OCI-LY7 (cell line): ENCODE data around the gene UBAC1. TPM values are rescaled to one million over a fixed set of nuclear protein-coding genes. Genes with fewer than 3 reads are reported as not detected.

Experiments used
- BruUV-seq: library from RNA; stranded (reverse); fragments of 400-500 nt; replicated peaks from 2 replicates; lab custom pipeline; 2021; lab: Mats Ljungman, UMichigan
- CTCF ChIA-PET: fragments of 300-600 bp; sonication (Branson Sonifier 250); formaldehyde crosslinking; loops from one replicate; lab custom pipeline; 2022; ENCODE audit warnings: antibody characterized with exemption; ENCODE audit not compliant: unreplicated experiment; lab: Charles Lee
- POLR2A ChIA-PET: fragments of 300-600 bp; sonication (Branson Sonifier 250); formaldehyde crosslinking; loops from one replicate; lab custom pipeline; 2022; ENCODE audit warnings: antibody characterized with exemption; lab: Charles Lee
- DNase-seq: peaks from one replicate; pipeline ENCODE4 v3.0.0-alpha.2; 2015; ENCODE audit warnings: low spot score
- H2AFZ ChIP-seq: fragments of 200-600 bp; sonication (generic), shearing (Covaris generic); 2 replicates; pipeline ENCODE4 v1.6.1; 2014; ENCODE audit warnings: mild to moderate bottlenecking, antibody characterized with exemption, low read length, moderate library complexity
- H3K27ac ChIP-seq: fragments of 200-600 bp; sonication (generic); 2 replicates; pipeline ENCODE4 v1.5.1; 2014; ENCODE audit warnings: mixed run types, low read depth, mild to moderate bottlenecking, moderate library complexity, low read length, inconsistent platforms; ENCODE audit not compliant: poor library complexity, severe bottlenecking
- H3K36me3 ChIP-seq: fragments of 200-600 bp; sonication (generic); 2 replicates; pipeline ENCODE4 v1.6.1; 2014; ENCODE audit warnings: mild to moderate bottlenecking, antibody characterized with exemption, low read length, moderate library complexity, mixed read lengths; ENCODE audit not compliant: insufficient read depth
- H3K4me1 ChIP-seq: fragments of 200-600 bp; sonication (generic); 2 replicates; pipeline ENCODE4 v1.5.1; 2014; ENCODE audit warnings: mild to moderate bottlenecking, low read length; ENCODE audit not compliant: insufficient read depth, poor library complexity, severe bottlenecking
- H3K4me2 ChIP-seq: fragments of 200-600 bp; sonication (generic); 2 replicates; pipeline ENCODE4 v1.6.1; 2014; ENCODE audit warnings: mild to moderate bottlenecking, low read length
- H3K4me3 ChIP-seq: fragments of 200-600 bp; sonication (generic); 2 replicates; pipeline ENCODE4 v1.5.1; 2014; ENCODE audit warnings: mild to moderate bottlenecking, low read depth, low read length; ENCODE audit not compliant: poor library complexity, severe bottlenecking
- H3K79me2 ChIP-seq: fragments of 200-600 bp; sonication (generic); 2 replicates; pipeline ENCODE4 v1.6.1; 2016; ENCODE audit warnings: low read depth, mild to moderate bottlenecking, low read length, moderate library complexity, mixed read lengths; ENCODE audit not compliant: insufficient read depth
- H3K9me2 ChIP-seq: fragments of 200-600 bp; sonication (generic); 2 replicates; pipeline ENCODE4 v1.6.1; 2016; ENCODE audit warnings: mild to moderate bottlenecking, low read length, mixed read lengths; ENCODE audit not compliant: insufficient read depth
- H3K9me3 ChIP-seq: fragments of 200-600 bp; sonication (generic); 2 replicates; pipeline ENCODE4 v1.6.1; 2014; ENCODE audit warnings: mild to moderate bottlenecking, mixed run types, low read length, mixed read lengths
- H4K20me1 ChIP-seq: fragments of 200-600 bp; sonication (generic); 2 replicates; pipeline ENCODE4 v1.6.1; 2014; ENCODE audit warnings: mild to moderate bottlenecking, antibody characterized with exemption, low read length, moderate library complexity, mixed read lengths; ENCODE audit not compliant: insufficient read depth
- CTCF ChIP-seq: fragments of 200-600 bp; sonication (generic); conservative IDR thresholded peaks from 2 replicates; pipeline ENCODE4 v1.5.1; 2014; ENCODE audit warnings: mild to moderate bottlenecking, antibody characterized with exemption, low read length, moderate library complexity, mixed read lengths
- EZH2phosphoT487 ChIP-seq: fragments of 200-600 bp; sonication (generic); IDR thresholded peaks from 2 replicates; pipeline ENCODE4 v1.6.1; 2018; ENCODE audit warnings: low read depth, borderline replicate concordance, mild to moderate bottlenecking, mixed run types, antibody characterized with exemption, low read length, moderate library complexity, mixed read lengths
- intact Hi-C: fragments of 100-400 bp; cut with micrococcal nuclease; formaldehyde crosslinking; loops from one replicate; pipeline ENCODE4 v1.10.0; 2022; ENCODE audit not compliant: unreplicated experiment
- total RNA-seq, 2 experiments: library from RNA; depleted of rRNA in 1 of 2; stranded (reverse); fragments of >200 nt in 1 of 2; shearing (Covaris generic) in 1 of 2; gene quantifications; 2 replicates each; pipeline ENCODE4 v1.2.3, GENCODE V29; 2014 to 2022

The UBAC1 gene
- total RNA-seq, 2 experiments from 2014 or later, result 42.3 to 59.2 TPM

- H3K4me2 ChIP-seq, result no peak overlapping the region
- H3K36me3 ChIP-seq, result peaks cover 64% of the 10 kb centered on the region
- H3K9me3 ChIP-seq, result no peaks in the 10 kb centered on the region
- H3K4me1 ChIP-seq, result no peaks in the 10 kb centered on the region
- intact Hi-C loops, result no loop called here
- TF ChIP-seq CTCF (no peak), EZH2phosphoT487 (no peak)
- DNase-seq, result no peak
- H3K4me3 ChIP-seq, result no peak overlapping the region
- no peak overlapping the region for H3K27ac ChIP-seq
- no peaks in the 10 kb centered on the region for H3K79me2 ChIP-seq
- H4K20me1 ChIP-seq, result no peaks in the 10 kb centered on the region
- no peaks in the 10 kb centered on the region for H3K9me2 ChIP-seq
- H2AFZ ChIP-seq, result no peak overlapping the region
- CTCF ChIA-PET, result no interaction called here
- POLR2A ChIA-PET, result no interaction called here
- BruUV-seq, result no TSS peak
These were observed 11.0 kb downstream of the UBAC1 start for GRCh38 chr9:135950135-135950682.

GRCh38 chr9:135949501-135950134, 11.6 kb downstream of the UBAC1 start:
- H3K9me3 ChIP-seq, result no peaks in the 10 kb centered on the region
- H3K4me2 ChIP-seq, result no peak overlapping the region
- no TSS peak for BruUV-seq
- H3K79me2 ChIP-seq, result no peaks in the 10 kb centered on the region
- no peak overlapping the region for H3K27ac ChIP-seq
- H3K9me2 ChIP-seq, result no peaks in the 10 kb centered on the region
- no peak overlapping the region for H3K4me3 ChIP-seq
- intact Hi-C loops, result no loop called here
- ChIA-PET CTCF (no interaction called here), POLR2A (no interaction called here)
- no peaks in the 10 kb centered on the region for H4K20me1 ChIP-seq
- no peaks in the 10 kb centered on the region for H3K4me1 ChIP-seq
- TF ChIP-seq CTCF (no peak), EZH2phosphoT487 (no peak)
- no peak for DNase-seq
- H2AFZ ChIP-seq, result no peak overlapping the region
- peaks cover 64% of the 10 kb centered on the region for H3K36me3 ChIP-seq

- Histone ChIP-seq H3K4me2 (no peak overlapping the region), H3K4me3 (no peak overlapping the region), H2AFZ (no peak overlapping the region), H3K9me3 (no peaks in the 10 kb centered on the region), H3K27ac (no peak overlapping the region), H4K20me1 (no peaks in the 10 kb centered on the region), H3K4me1 (no peaks in the 10 kb centered on the region), H3K9me2 (no peaks in the 10 kb centered on the region), H3K79me2 (no peaks in the 10 kb centered on the region), H3K36me3 (peaks cover 64% of the 10 kb centered on the region)
- intact Hi-C loops, result no loop called here
- TF ChIP-seq CTCF (no peak), EZH2phosphoT487 (no peak)
- no peak for DNase-seq
- no TSS peak for BruUV-seq
- ChIA-PET POLR2A (interaction anchor here (2.0 kb wide), 1 partner anchor 11 kb away, joined by 5 read pairs; no protein-coding TSS in a partner anchor), CTCF (no interaction called here)
These were observed 12.2 kb downstream of the UBAC1 start for GRCh38 chr9:135948968-135949367.
